GM23338 (cell line): Measurements from ENCODE around the gene WSCD1.

Experiments used
- CTCF ChIP-seq, 2 experiments: fragments of 200-600 bp in 1 of 2; sonication (generic) in 1 of 2; conservative IDR thresholded peaks; 2 replicates each; pipeline versions ENCODE4 v1.5.1 to v1.6.1; 2016 to 2017; ENCODE audit warnings: antibody characterized with exemption in 2 of 2, low read depth in 2 of 2, mild to moderate bottlenecking in 2 of 2, moderate library complexity in 1 of 2
- ETS1 ChIP-seq: IDR thresholded peaks from 2 replicates; pipeline ENCODE4 v1.6.1; 2016; ENCODE audit warnings: antibody characterized with exemption
- EZH2 ChIP-seq: fragments of 200-600 bp; sonication (generic); IDR thresholded peaks from one replicate; pipeline ENCODE4 v1.8.0; 2017; ENCODE audit warnings: antibody characterized with exemption, mild to moderate bottlenecking, low read depth; ENCODE audit not compliant: unreplicated experiment
- EZH2phosphoT487 ChIP-seq: fragments of 200-600 bp; sonication (generic); IDR thresholded peaks from one replicate; pipeline ENCODE4 v1.8.1; 2018; ENCODE audit warnings: antibody characterized with exemption; ENCODE audit not compliant: unreplicated experiment
- JUNB ChIP-seq: IDR thresholded peaks from one replicate; pipeline ENCODE4 v1.6.1; 2016; ENCODE audit warnings: antibody characterized with exemption; ENCODE audit not compliant: unreplicated experiment
- NANOG ChIP-seq: IDR thresholded peaks from 2 replicates; pipeline ENCODE4 v1.6.1; 2016; ENCODE audit warnings: antibody characterized with exemption, borderline replicate concordance
- POLR2AphosphoS5 ChIP-seq: IDR thresholded peaks from 2 replicates; pipeline ENCODE4 v1.6.1; 2016; ENCODE audit warnings: antibody characterized with exemption, low read depth
- REST ChIP-seq: IDR thresholded peaks from one replicate; pipeline ENCODE4 v1.6.1; 2018; ENCODE audit warnings: antibody characterized with exemption; ENCODE audit not compliant: unreplicated experiment
- STAT1 ChIP-seq: IDR thresholded peaks from one replicate; pipeline ENCODE4 v1.6.1; 2016; ENCODE audit warnings: antibody characterized with exemption; ENCODE audit not compliant: unreplicated experiment

- TF ChIP-seq EZH2phosphoT487 (no peak), CTCF (conservative IDR thresholded peaks at IDR 0.05; ENCODE audit: low read depth in 2 of 2) (no peak), ETS1 (no peak), STAT1 (no peak), JUNB (no peak), POLR2AphosphoS5 (no peak), EZH2 (no peak), REST (no peak), NANOG (no peak)
Measured at GRCh38 chr17:6139447-6139832, 69.3 kb downstream of the WSCD1 start.
